ENCODE results near the gene CYP27A1.

GRCh38 chr2:218781691-218782527, at the start of gene CYP27A1:
- TF ChIP-seq FOXA1 (IDR thresholded peaks at IDR 0.05) (no peak), SUZ12 (IDR thresholded peaks at IDR 0.05) (no peak), ZNF384 (IDR thresholded peaks at IDR 0.05) (no peak), FOXM1 (IDR thresholded peaks at IDR 0.05; ENCODE audit: borderline replicate concordance) (no peak), FOXK2 (IDR thresholded peaks at IDR 0.05) (no peak), SP1 (IDR thresholded peaks at IDR 0.05) (no peak), L3MBTL2 (conservative IDR thresholded peaks at IDR 0.05) (no peak), PKNOX1 (IDR thresholded peaks at IDR 0.05) (no peak), CTBP1 (IDR thresholded peaks at IDR 0.05; ENCODE audit: borderline replicate concordance) (no peak), HDGF (IDR thresholded peaks at IDR 0.05; ENCODE audit: borderline replicate concordance) (no peak), BHLHE40 (IDR thresholded peaks at IDR 0.05; ENCODE audit: borderline replicate concordance) (no peak), TARDBP (IDR thresholded peaks at IDR 0.05) (no peak)

Data from HEK293T (cell line).